Colonic mucosa (tissue), 4 donors: Measurements from ENCODE around the gene TRIM37. TPM values are rescaled to one million over a fixed set of nuclear protein-coding genes. Genes with fewer than 3 reads are reported as not detected.
"Not testable (repeated sequence)": the region's sequence is repeated elsewhere in the genome, so short reads cannot be mapped to it uniquely, and the experiment has no call there.

ENCODE experiments used
- DNase-seq: peaks from one replicate; pipeline ENCODE4 v3.0.0-alpha.2; 2020
- H3K27ac ChIP-seq: fragments of 200-600 bp; one replicate; pipeline ENCODE4 v1.8.0; 2021
- H3K27me3 ChIP-seq: fragments of 200-600 bp; one replicate; pipeline ENCODE4 v1.8.0; 2021
- H3K36me3 ChIP-seq: fragments of 200-600 bp; one replicate; pipeline ENCODE4 v1.8.0; 2021
- H3K4me1 ChIP-seq: fragments of 200-600 bp; one replicate; pipeline ENCODE4 v1.8.0; 2021; ENCODE audit warnings: mild to moderate bottlenecking
- H3K4me3 ChIP-seq: fragments of 200-600 bp; one replicate; pipeline ENCODE4 v1.8.0; 2021
- H3K9ac ChIP-seq, 2 donors: one replicate each; pipeline ENCODE4 v1.7.0; 2013; ENCODE audit warnings: control low read depth in 2 of 2, low read depth in 2 of 2, low read length in 2 of 2
- H3K9me3 ChIP-seq: fragments of 200-600 bp; one replicate; pipeline ENCODE4 v1.8.0; 2021
- CTCF ChIP-seq: fragments of 200-600 bp; IDR thresholded peaks from one replicate; pipeline ENCODE4 v1.8.0; 2022; ENCODE audit warnings: antibody characterized with exemption, mild to moderate bottlenecking
- intact Hi-C: fragments of 100-400 bp; cut with DNase I; formaldehyde crosslinking; loops from one replicate; pipeline ENCODE4 v1.14.1; 2022
- total RNA-seq, 2 donors: library from RNA; stranded (reverse); fragmentation: NEBNext Ultra II Directional in 1 of 2; extraction: Animal tissue kit (Norgen Biotek cat#: 25700) in 1 of 2; gene quantifications; one replicate each; pipeline ENCODE4 v1.2.1, GENCODE V29; 2021
- donor health status: healthy.
- donor health status: DM: no; HTN: no; CAD: no.
- donor health status: DM: no; HTN: no; CAD: no.

Gene TRIM37
- total RNA-seq, 2 donors from 2014 or later = 17.2 to 24.1 TPM

GRCh38 chr17:59097876-59098275 lies 8.8 kb downstream of the TRIM37 start:
- intact Hi-C loops = no loop called here
- Histone ChIP-seq H3K4me1 (no peaks in the 10 kb centered on the region), H3K9me3 (no peaks in the 10 kb centered on the region), H3K36me3 (no peaks in the 10 kb centered on the region), H3K9ac (no peak overlapping the region), H3K27ac (no peak overlapping the region), H3K27me3 (no peaks in the 10 kb centered on the region), H3K4me3 (no peak overlapping the region)
- no peak for TF ChIP-seq CTCF
- DNase-seq = no peak

GRCh38 chr17:59094861-59095530 lies 11.7 kb downstream of the TRIM37 start:
- intact Hi-C loops = no loop called here
- Histone ChIP-seq H3K4me3 (no peak overlapping the region), H3K27ac (no peak overlapping the region), H3K9me3 (no peaks in the 10 kb centered on the region), H3K27me3 (no peaks in the 10 kb centered on the region), H3K9ac (no peak overlapping the region), H3K36me3 (peaks cover under 1% of the 10 kb centered on the region), H3K4me1 (no peaks in the 10 kb centered on the region)
- TF ChIP-seq CTCF = no peak
- no peak for DNase-seq

DNA sequence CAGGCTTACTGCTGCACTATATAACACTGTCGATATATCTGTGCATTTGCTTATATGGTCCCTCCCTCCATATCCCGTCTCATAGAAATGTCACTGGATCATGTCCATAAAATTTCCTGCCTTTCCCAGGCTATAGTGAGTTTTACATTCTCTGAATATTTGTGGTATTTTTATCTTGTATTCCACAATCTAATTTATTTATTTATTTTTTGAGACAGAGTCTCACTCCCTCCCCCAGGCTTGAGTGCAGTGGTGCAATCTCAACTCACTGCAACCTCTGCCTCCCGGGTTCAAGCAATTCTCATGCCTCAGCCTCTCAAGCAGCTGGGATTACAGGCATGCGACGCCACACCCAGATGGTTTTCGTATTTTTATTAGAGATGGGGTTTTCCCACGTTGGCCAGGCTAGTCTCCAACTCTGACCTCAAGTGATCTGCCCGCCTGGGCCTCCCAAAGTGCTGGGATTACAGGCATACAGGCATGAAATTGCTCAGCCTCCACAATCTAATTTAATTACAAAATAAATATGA lies 12.9 kb downstream of the TRIM37 start:
- Histone ChIP-seq H3K27ac (peak overlapping the region; percentile 19), H3K9me3 (no peaks in the 10 kb centered on the region), H3K9ac (peak overlapping the region in 1 of 2 donors; percentile 46), H3K4me3 (no peak overlapping the region), H3K4me1 (no peaks in the 10 kb centered on the region), H3K36me3 (peaks cover 4% of the 10 kb centered on the region), H3K27me3 (no peaks in the 10 kb centered on the region)
- peak; percentile 36 for DNase-seq
- no peak for TF ChIP-seq CTCF
- intact Hi-C loops = no loop called here

DNA sequence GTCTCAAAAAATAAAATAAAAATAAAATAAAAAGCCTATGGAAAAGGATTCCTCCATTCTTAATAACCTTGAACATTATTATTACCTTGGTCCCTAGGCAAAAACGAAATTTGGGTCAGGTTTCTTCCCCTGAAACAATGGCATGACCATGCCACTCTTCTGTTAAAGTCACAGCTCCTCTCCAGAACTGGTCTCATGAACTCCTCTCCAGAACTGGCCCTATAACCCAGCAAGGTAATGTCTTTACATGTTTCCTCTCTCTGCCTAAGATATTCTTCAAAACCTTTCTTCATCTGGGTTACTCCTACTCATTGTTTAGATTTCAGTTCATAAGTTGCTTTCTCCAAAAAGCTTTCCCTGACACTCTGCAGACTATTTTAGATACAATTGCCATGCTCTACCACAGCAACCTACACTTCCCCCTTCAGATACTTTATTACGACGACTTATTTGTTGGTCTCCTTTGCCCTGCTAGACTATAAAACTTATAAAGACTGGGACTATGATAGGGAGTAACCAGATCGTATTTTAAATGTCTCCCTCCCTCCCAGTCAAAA lies 13.5 kb downstream of the TRIM37 start:
- Histone ChIP-seq H3K27ac (peak overlapping the region; percentile 19), H3K36me3 (peaks cover 4% of the 10 kb centered on the region), H3K27me3 (no peaks in the 10 kb centered on the region), H3K9ac (peak overlapping the region in 1 of 2 donors; percentile 46), H3K4me1 (no peaks in the 10 kb centered on the region), H3K9me3 (no peaks in the 10 kb centered on the region), H3K4me3 (no peak overlapping the region)
- intact Hi-C loops = no loop called here
- no peak for TF ChIP-seq CTCF
- DNase-seq = no peak

GRCh38 chr17:59090593-59090992 lies 16.1 kb downstream of the TRIM37 start:
- intact Hi-C loops, H3K4me1 ChIP-seq, H3K4me3 ChIP-seq, H3K9me3 ChIP-seq, H3K36me3 ChIP-seq, H3K27me3 ChIP-seq, H3K27ac ChIP-seq, H3K9ac ChIP-seq, DNase-seq: not testable (repeated sequence)

DNA sequence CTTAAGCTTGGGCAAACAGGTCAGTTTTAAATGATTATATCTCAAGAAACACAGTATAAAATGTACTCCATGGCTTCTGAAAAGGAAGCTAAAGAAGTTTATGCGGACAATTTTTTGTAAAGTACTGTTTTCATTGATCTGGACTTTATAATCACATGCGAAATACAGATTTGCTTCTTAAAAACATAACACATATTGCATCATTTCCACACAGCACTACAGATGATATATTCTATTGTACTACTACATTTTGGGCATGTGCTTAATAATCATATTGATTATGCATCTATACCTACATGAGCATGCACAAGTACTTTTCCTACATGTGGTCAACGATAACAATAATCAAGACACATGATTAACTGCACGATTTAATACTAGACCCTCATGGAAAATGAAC lies 22.5 kb downstream of the TRIM37 start:
- no peak for TF ChIP-seq CTCF
- Histone ChIP-seq H3K9me3 (no peaks in the 10 kb centered on the region), H3K27ac (no peak overlapping the region), H3K9ac (no peak overlapping the region), H3K27me3 (no peaks in the 10 kb centered on the region), H3K36me3 (no peaks in the 10 kb centered on the region), H3K4me1 (no peaks in the 10 kb centered on the region), H3K4me3 (no peak overlapping the region)
- DNase-seq = no peak
- intact Hi-C loops = no loop called here
